Activated naive CD8-positive, alpha-beta T cell treated with anti-CD3 and anti-CD28 coated beads, Interleukin-2, amount 10 ng/mL, durations not matched to agents 7 days and 5 days (primary cell): ENCODE measurements around the gene APOC3. TPM values are rescaled to one million over a fixed set of nuclear protein-coding genes. Genes with fewer than 3 reads are reported as not detected.

Source experiments
- ATAC-seq: fragments of 150-1000 bp; cut with Tn5 transposase; one replicate; pipeline ENCODE4 v1.10.0; 2021; ENCODE audit warnings: low read depth, moderate library complexity
- POLR2A ChIA-PET: fragments of 350-600 bp; sonication (Branson Sonifier 250); formaldehyde crosslinking; loops from one replicate; lab custom pipeline; 2021; ENCODE audit warnings: antibody characterized with exemption; lab: Charles Lee
- DNase-seq: peaks from one replicate; pipeline ENCODE4 v3.0.0; 2021
- H3K27ac Mint-ChIP-seq: one replicate; pipeline ENCODE4 v1.8.0; 2022; ENCODE audit warnings: mild to moderate bottlenecking, mixed read lengths
- H3K27me3 Mint-ChIP-seq: one replicate; pipeline ENCODE4 v1.8.0; 2022; ENCODE audit warnings: mild to moderate bottlenecking, moderate library complexity, mixed read lengths
- H3K36me3 Mint-ChIP-seq: one replicate; pipeline ENCODE4 v1.8.0; 2021; ENCODE audit warnings: mild to moderate bottlenecking, mixed read lengths
- H3K4me1 Mint-ChIP-seq: one replicate; pipeline ENCODE4 v1.8.0; 2021; ENCODE audit warnings: mixed read lengths
- H3K4me3 Mint-ChIP-seq: one replicate; pipeline ENCODE4 v1.8.0; 2022; ENCODE audit warnings: mild to moderate bottlenecking, moderate library complexity, mixed read lengths
- H3K9me3 Mint-ChIP-seq: one replicate; pipeline ENCODE4 v1.8.0; 2021; ENCODE audit warnings: mixed read lengths
- total RNA-seq, 2 experiments: library from RNA; stranded (reverse); gene quantifications; one replicate each; pipeline ENCODE4 v1.2.3, GENCODE V29; 2021

APOC3 gene
- total RNA-seq, 2 experiments from 2014 or later = not detected

DNA sequence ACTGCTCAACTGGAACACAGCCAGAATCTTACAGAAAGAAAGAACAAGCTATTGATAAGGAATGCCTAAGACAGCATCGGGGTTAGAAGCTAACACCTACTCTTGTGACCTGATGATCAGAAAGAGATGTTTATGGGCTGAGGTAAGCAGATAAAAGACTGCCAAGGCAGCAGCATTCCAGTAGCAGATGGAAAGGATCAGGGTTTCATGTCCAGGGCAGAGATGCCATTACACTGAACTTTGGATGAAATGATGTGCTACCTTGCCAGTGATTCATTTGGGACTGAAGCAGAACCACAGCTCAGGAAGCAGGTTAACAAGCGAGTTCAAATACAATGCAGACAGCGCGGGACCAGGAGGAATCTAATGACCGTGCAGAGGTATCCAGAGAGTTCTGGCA lies 34.8 kb downstream of the APOC3 start:
- DNase-seq (no peak), ATAC-seq (no peak)
- Mint-ChIP-seq H3K27ac (no peak overlapping the region), H3K4me3 (no peak overlapping the region), H3K36me3 (peaks cover 24% of the 10 kb centered on the region), H3K4me1 (peaks cover 4% of the 10 kb centered on the region), H3K9me3 (no peaks in the 10 kb centered on the region), H3K27me3 (no peaks in the 10 kb centered on the region)
- POLR2A ChIA-PET = no interaction called here

DNA sequence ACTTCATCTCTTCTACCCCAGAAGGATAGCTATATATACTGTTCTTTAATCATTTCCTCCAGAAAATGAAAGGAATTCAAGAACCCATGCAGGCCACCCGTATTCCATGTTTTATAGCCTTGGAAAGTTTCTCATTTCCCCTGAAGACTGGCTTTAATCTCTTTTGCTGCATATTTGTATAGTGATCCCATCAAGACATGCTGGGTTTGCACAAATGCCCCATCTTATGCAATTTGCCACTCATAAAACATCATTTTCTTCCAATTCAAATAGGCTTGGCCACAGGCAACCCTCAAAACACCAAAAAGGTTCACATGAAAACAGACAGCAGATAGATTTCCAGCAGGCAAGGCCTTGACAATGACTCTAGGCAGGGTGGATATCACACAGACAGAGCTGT lies 36.0 kb downstream of the APOC3 start:
- Mint-ChIP-seq H3K27ac (no peak overlapping the region), H3K4me1 (peaks cover 7% of the 10 kb centered on the region), H3K36me3 (peaks cover 26% of the 10 kb centered on the region), H3K9me3 (no peaks in the 10 kb centered on the region), H3K4me3 (no peak overlapping the region), H3K27me3 (no peaks in the 10 kb centered on the region)
- no peak for DNase-seq
- no peak for ATAC-seq
- POLR2A ChIA-PET = no interaction called here

DNA sequence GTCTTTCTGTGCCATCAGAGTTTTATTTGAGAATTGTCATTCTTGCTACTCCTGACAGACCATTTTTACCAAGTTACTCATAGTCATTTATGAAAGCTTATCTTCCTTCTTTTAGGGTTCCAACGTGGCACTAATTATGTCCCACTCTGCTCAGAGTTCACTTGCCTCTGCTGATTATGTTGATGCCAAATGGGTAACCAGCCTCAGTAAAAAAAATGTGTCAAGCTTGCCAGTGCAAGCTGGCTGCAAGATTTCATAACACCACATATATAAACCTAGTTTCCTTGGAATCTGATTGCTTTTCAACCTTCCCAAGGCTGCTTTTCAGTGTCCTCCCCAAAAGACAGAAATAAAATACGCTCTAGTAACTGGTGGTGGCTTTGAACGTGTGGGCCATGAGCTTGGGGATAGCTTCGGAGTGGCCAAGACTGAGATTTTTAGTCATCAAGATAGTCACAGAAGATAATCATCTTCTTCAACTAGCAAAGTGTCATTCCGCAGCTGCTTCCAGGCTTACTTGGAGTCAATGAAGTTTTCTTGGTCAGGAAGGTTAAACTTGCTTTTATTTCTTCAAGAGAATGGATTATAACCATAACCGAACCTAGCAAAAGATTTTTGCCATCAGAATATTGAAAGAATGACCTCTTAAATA lies 37.2 kb downstream of the APOC3 start:
- no peaks in the 10 kb centered on the region for H3K9me3 Mint-ChIP-seq
- no peak for DNase-seq
- peaks cover 23% of the 10 kb centered on the region for H3K36me3 Mint-ChIP-seq
- no peak for ATAC-seq
- no peaks in the 10 kb centered on the region for H3K27me3 Mint-ChIP-seq
- no peak overlapping the region for H3K27ac Mint-ChIP-seq
- POLR2A ChIA-PET = no interaction called here
- no peak overlapping the region for H3K4me3 Mint-ChIP-seq
- peaks cover 8% of the 10 kb centered on the region for H3K4me1 Mint-ChIP-seq

DNA sequence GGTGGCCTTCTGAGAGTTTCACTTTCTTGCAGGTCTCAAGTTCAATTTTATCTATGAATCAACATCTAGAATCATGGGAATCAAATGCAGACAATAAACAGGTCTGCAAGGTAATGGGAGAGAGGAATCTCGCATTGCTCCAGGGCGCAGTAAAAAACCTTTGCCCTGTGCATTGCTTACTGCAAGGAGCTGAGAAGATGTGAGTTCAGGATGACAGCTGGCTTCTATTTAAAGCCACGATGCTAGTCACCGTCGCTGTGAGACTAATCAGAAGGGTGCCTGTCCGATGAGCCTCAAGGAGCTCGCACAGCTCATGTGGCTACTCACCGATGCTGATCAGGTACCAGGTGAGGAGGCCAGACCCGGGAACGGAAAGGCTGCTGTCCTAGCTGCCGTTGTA lies 37.9 kb downstream of the APOC3 start:
- DNase-seq (no peak), ATAC-seq (no peak)
- Mint-ChIP-seq H3K27me3 (no peaks in the 10 kb centered on the region), H3K4me1 (peaks cover 8% of the 10 kb centered on the region), H3K36me3 (peaks cover 23% of the 10 kb centered on the region), H3K9me3 (no peaks in the 10 kb centered on the region), H3K27ac (no peak overlapping the region), H3K4me3 (no peak overlapping the region)
- POLR2A ChIA-PET = no interaction called here

DNA sequence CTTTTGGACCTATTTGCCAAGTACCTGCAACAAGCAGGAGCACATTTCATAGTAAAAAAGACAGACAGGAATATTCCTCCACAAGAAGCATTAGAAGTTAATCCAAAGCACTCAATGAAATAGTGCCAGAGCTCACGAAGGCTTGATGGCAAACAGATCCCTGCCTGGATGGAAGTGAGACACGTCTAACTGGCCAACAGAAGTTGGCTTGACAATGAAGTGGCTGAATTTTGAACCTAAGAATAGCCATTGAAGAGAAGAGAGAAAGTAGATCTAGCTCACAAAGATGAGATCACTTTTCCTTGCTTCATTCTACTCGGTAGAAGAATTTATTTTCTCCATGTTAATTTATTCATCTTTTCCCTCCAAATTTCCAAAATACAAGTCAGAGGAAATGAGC lies 38.4 kb downstream of the APOC3 start:
- Mint-ChIP-seq H3K36me3 (peaks cover 23% of the 10 kb centered on the region), H3K27ac (no peak overlapping the region), H3K4me3 (no peak overlapping the region), H3K4me1 (peaks cover 8% of the 10 kb centered on the region), H3K9me3 (no peaks in the 10 kb centered on the region), H3K27me3 (no peaks in the 10 kb centered on the region)
- ATAC-seq (no peak), DNase-seq (no peak)
- POLR2A ChIA-PET = no interaction called here

DNA sequence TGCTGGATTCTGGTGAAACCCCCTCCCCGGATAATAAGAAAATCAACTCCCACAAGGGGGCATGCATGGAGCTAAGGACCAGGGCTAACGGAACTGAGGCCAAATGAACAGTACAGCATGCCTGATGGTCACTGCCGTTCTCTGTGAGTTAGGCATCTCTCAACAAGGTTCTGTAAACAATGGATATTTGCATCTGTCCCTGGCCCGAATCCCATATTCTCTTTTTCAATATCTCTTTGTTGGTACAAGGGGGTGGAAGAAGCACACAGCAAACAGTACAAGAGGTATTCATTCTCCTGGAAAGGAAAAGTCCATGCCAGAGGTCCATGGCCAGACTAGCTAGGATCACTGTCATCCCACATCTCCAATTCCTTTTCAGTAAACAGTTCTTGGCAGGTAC lies 39.9 kb downstream of the APOC3 start:
- DNase-seq = no peak
- Mint-ChIP-seq H3K27me3 (no peaks in the 10 kb centered on the region), H3K36me3 (peaks cover 24% of the 10 kb centered on the region), H3K27ac (no peak overlapping the region), H3K4me3 (no peak overlapping the region), H3K9me3 (no peaks in the 10 kb centered on the region), H3K4me1 (peaks cover 8% of the 10 kb centered on the region)
- POLR2A ChIA-PET = no interaction called here
- ATAC-seq = no peak

DNA sequence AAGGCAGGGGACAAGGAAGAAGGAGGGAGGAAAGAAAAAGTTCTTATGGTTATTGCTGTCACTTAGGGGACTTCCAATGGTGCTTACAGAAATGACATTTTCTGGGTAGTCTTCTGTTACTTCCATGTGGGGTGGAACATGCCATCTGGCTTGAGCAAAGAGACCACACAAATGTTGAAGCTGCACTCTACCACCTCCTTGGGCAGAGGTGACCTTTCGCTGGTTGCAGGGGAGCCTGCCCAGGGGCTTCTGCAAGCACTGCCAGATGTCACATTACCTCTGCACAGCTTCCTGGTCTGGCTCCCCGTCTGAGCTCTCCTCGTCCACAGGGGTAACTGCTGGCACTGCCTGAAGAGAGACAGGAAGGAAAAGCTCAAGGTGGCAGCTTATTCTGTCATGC lies 40.3 kb downstream of the APOC3 start:
- H3K27me3 Mint-ChIP-seq = no peaks in the 10 kb centered on the region
- DNase-seq = no peak
- H3K4me3 Mint-ChIP-seq = no peak overlapping the region
- peaks cover 26% of the 10 kb centered on the region for H3K36me3 Mint-ChIP-seq
- H3K9me3 Mint-ChIP-seq = no peaks in the 10 kb centered on the region
- peaks cover 8% of the 10 kb centered on the region for H3K4me1 Mint-ChIP-seq
- ATAC-seq = no peak
- no peak overlapping the region for H3K27ac Mint-ChIP-seq
- POLR2A ChIA-PET = no interaction called here

DNA sequence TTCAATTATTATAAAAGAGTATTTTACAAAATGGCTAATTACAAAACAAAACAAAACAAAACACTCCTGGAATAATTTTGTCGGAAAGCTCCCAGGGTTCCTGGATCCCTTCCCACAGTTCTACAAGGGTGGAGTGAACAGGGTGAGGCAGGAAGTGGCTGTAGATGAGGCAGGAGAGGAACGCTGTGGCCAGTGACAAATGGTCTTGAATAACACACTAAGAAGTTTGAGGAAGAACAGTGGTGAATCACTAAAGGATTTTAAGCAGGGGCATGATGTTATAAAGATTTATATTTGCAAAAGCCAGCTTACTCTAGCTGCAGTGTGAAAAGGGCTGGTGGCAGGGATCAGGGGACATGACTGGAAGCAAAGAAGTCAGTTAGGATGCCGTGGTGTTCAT lies 41.5 kb downstream of the APOC3 start:
- no peak for ATAC-seq
- H3K27me3 Mint-ChIP-seq = no peaks in the 10 kb centered on the region
- no peak for DNase-seq
- no peaks in the 10 kb centered on the region for H3K9me3 Mint-ChIP-seq
- peaks cover 25% of the 10 kb centered on the region for H3K36me3 Mint-ChIP-seq
- H3K4me1 Mint-ChIP-seq = peaks cover 8% of the 10 kb centered on the region
- H3K4me3 Mint-ChIP-seq = no peak overlapping the region
- POLR2A ChIA-PET = no interaction called here
- H3K27ac Mint-ChIP-seq = no peak overlapping the region

DNA sequence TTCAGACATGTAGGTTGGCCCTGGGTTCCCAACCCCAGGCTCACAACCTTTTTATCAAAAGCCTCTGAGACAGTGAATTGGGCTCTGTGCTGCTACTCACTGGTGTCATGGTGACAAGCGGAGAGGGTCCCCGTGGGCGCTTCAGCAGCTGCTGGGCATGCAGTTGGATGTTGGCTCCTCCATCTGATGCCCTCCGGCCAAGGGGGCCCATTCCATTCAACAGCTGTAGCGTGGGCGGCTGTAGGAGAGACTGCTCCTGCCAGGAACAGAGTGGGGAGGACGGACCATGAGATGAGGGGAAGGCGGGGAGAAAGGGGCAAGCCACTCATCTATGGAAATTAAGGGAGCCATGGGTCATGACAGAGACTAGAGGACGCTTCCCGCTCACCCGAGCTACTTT lies 43.7 kb downstream of the APOC3 start:
- Mint-ChIP-seq H3K9me3 (no peaks in the 10 kb centered on the region), H3K4me3 (no peak overlapping the region), H3K27me3 (no peaks in the 10 kb centered on the region), H3K4me1 (peaks cover 8% of the 10 kb centered on the region), H3K27ac (no peak overlapping the region), H3K36me3 (peaks cover 20% of the 10 kb centered on the region)
- no peak for DNase-seq
- no peak for ATAC-seq
- POLR2A ChIA-PET = no interaction called here

DNA sequence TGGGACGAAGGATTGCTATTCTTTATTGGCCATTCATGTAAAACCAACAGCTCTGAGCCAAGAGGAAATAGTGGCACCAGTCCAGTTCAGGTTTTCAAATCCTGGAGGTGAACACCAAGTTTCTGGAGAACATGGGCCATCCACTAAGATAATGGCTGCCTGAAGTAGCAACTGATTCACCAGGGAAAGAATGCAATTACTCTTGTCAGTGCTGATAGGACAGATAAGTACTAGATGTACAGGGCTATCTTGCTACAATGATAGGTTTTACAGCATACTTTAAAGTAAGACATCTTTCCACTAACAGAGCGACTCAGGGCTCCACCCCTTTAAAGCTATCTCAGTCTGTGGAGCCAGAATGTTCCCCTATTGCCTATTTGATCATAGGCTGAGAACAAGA lies 44.5 kb downstream of the APOC3 start:
- Mint-ChIP-seq H3K36me3 (peaks cover 18% of the 10 kb centered on the region), H3K9me3 (no peaks in the 10 kb centered on the region), H3K27me3 (no peaks in the 10 kb centered on the region), H3K4me1 (peaks cover 8% of the 10 kb centered on the region), H3K4me3 (no peak overlapping the region), H3K27ac (no peak overlapping the region)
- DNase-seq (no peak), ATAC-seq (no peak)
- POLR2A ChIA-PET = interaction anchor here (0.6 kb wide), 1 partner anchor 80 kb away, joined by 4 read pairs; no protein-coding TSS in a partner anchor

DNA sequence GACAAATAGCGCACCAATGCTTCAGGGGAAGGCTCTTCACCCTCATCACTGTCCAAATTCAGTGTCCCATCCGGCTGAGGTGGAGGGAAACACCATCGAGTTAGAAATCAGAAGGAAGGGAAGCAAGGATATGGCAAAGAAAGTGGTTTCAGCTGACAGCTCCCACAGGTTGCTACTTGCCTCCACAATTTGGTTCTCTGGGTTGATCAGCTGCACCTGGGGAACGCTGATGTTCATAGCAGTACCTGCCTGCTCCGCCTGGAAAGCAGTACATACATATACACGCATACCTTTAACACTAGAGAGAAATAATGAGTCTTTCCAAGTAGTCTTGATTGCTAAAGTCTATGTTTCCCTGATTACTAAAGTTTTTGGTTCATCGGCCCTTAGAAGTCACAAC lies 45.5 kb downstream of the APOC3 start:
- Mint-ChIP-seq H3K9me3 (no peaks in the 10 kb centered on the region), H3K4me3 (no peak overlapping the region), H3K36me3 (peaks cover 14% of the 10 kb centered on the region), H3K27me3 (no peaks in the 10 kb centered on the region), H3K27ac (no peak overlapping the region), H3K4me1 (peaks cover 12% of the 10 kb centered on the region)
- DNase-seq (no peak), ATAC-seq (no peak)
- POLR2A ChIA-PET = no interaction called here

DNA sequence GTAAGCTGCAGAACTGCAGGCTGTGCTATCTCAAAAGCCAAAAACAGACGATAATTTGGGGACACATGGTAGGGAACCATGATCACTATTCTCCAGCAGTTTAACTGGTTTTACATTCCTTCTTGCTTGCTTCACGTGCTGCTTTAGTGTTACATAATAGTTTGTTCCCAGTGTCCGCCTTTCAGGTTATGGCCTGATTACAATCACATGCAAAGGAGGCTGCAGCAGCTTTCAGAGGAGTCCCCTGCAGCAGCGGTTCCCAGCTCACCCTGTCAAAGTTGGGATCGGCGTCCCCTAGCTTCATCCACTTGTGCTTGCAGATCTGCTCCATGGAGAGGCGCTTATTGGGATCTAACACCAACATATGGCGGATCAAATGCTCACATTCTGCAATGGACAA lies 46.9 kb downstream of the APOC3 start:
- H3K36me3 Mint-ChIP-seq = peaks cover 9% of the 10 kb centered on the region
- POLR2A ChIA-PET = no interaction called here
- DNase-seq (no peak), ATAC-seq (no peak)
- peaks cover 4% of the 10 kb centered on the region for H3K4me1 Mint-ChIP-seq
- no peak overlapping the region for H3K4me3 Mint-ChIP-seq
- H3K27me3 Mint-ChIP-seq = no peaks in the 10 kb centered on the region
- H3K9me3 Mint-ChIP-seq = no peaks in the 10 kb centered on the region
- no peak overlapping the region for H3K27ac Mint-ChIP-seq

DNA sequence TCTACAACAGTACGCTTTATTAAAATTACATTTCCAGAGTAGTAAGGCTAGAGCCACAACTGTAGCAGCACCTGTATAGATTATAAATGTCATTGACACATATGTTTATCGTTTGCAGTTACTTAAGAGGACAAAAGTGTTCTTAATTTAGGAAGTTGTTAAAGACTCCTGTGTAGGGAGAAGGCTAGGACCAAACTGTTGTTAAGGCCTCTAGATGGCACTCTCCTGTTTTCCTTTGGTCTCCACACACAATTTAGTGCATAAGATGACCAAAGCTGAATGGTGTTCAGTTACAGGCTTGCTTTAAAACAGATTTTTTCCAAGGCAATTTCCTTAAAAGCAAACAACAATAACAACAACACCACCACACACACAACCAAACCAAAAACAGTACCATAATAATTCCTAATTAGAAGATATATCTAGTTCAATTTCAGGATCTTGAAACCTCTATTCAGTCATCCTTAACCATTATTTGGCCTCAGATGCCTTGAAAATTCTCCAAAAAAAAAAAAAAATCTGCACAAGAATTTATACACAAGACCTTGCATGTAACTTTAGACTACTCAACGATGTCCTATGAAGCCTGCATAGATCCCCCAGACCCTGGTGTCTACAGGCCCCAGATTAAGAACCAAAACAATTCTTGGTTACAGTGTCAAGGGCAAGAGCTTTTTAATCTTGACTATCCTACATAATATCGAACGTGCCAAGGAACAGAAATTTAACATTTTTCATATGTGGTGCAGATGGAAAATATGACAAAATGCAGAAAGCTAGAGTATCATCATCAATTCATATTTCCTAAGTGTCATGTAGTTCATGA lies 50.3 kb downstream of the APOC3 start:
- no peak overlapping the region for H3K4me3 Mint-ChIP-seq
- peaks cover 8% of the 10 kb centered on the region for H3K4me1 Mint-ChIP-seq
- peak; percentile 84 for ATAC-seq
- H3K27ac Mint-ChIP-seq = no peak overlapping the region
- DNase-seq = no peak
- POLR2A ChIA-PET = interaction anchor here (0.7 to 1.0 kb wide), 3 partner anchors 27 to 223 kb away, joined by 3 to 4 read pairs (median 3); no protein-coding TSS in a partner anchor
- peaks cover 5% of the 10 kb centered on the region for H3K36me3 Mint-ChIP-seq
- H3K27me3 Mint-ChIP-seq = no peaks in the 10 kb centered on the region
- no peaks in the 10 kb centered on the region for H3K9me3 Mint-ChIP-seq

DNA sequence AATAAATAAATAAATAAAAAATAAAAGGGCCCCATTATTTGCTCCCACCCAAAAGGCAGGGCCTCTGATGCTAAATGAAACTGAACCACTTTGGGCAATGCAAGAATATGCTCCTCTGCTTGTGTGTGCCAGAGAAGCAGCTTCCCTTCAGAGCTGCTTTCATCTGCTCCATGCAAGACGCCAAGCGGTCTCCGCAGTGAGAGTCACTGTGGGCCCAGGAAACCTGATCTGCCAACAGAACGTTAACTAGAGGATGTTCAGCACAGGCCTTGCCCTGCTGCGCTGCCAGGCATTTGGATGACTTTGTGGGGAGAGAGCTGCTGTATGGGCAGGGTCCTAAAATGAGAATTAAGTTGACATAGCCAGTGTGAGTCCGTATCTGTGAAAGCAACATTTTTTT lies 51.4 kb downstream of the APOC3 start:
- no peak for ATAC-seq
- peaks cover 8% of the 10 kb centered on the region for H3K4me1 Mint-ChIP-seq
- H3K9me3 Mint-ChIP-seq = no peaks in the 10 kb centered on the region

More for the DNA sequence above, 51.4 kb downstream of the APOC3 start:
- Mint-ChIP-seq H3K27me3 (no peaks in the 10 kb centered on the region), H3K27ac (no peak overlapping the region), H3K4me3 (no peak overlapping the region), H3K36me3 (peaks cover 3% of the 10 kb centered on the region)
- POLR2A ChIA-PET = no interaction called here
- no peak for DNase-seq
